CD4-positive, alpha-beta T cell treated with Interleukin-17A for 4 hours (primary cell): ENCODE measurements around the gene HAPLN2.

Experiments used
- DNase-seq: peaks from one replicate; pipeline ENCODE4 v3.0.0-alpha.2; 2020; ENCODE audit warnings: mixed read lengths

The HAPLN2 gene

DNA sequence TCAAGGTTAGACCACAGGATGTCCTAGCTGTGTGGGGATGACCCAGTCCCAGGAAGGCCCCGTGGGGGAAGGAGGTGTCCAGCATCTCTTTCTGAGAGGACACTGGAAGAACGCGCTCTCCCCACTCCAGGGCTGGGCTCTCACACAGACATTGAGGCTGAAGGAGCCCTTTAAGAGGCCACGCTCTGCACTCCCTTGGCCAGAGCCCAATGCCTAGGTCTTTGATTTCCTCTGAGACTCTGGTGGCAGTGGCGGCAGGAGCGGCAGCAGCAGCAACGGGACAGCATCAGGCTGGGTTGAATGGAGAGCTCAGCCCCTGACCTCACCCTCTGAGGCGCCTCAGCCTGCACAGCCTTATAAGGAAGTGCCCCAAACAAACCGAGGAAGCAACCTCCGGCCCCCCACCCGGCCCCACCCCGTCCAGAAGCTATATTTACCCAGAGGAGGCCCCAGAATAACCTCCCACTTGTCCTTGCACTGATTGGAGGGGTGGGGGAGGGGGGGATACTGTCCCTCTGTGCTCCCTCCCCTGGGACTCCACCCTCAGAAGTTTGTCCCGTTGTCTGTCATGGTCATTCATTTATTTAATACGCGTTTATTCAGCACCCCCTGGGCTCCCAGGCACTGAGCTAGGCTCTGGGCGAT is 45.7 kb downstream of the HAPLN2 start:
- DNase-seq, result no peak

DNA sequence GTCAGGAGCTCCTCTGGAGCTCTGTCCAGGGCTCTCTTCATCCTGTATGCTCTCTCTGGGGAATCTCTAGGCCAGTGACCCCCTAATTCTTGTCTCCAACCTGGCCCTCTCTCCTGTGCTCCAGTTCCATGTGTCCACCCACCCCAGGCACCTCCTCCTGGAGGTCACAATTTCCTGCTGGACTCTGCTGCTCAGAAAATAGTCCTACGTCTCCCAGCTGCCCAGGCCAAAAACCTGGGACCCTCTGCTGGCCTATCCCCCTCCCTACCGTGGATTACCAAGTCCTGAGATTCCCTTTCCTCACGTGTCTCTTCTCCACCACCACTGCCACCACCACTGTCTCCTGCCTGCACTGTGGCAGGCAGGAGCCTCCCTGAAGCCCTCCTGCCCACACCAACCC is 46.3 kb downstream of the HAPLN2 start:
- DNase-seq, result no peak

DNA sequence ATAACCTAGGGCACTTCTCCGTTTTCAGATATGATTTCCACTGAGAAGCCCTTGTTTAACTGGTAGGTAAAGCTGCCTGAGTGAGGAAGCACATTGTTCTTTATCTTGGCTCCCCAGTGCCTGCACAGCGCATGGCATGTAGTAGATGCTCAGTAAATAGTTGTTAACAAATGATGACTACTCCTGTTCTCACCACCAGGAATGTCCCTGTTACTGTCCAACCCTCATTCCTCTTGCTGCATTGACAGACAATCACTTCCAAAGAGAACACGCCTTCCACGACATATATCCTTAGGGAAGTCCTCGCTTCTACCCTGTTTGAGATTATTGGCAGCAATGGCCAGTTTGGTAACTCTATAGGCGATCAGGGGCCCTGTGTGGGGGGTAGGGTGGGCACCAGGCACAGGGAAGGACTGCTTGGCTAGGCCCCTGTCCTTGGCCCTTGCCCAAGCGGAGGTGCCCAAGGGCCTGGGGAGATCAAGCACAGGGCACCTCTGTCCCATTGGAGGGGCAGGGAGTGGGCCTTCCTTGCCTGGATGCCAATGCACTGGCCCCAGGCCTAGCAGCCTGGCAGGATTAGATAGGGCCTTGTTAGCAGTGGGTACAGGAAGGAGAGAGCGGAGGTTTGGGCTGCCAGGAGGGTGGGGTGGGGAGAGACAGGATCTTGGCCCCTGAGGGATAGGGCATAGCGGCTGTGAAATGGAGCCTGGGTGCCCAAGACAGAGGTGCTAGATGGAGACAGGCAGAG is 47.8 kb downstream of the HAPLN2 start:
- DNase-seq, result no peak

DNA sequence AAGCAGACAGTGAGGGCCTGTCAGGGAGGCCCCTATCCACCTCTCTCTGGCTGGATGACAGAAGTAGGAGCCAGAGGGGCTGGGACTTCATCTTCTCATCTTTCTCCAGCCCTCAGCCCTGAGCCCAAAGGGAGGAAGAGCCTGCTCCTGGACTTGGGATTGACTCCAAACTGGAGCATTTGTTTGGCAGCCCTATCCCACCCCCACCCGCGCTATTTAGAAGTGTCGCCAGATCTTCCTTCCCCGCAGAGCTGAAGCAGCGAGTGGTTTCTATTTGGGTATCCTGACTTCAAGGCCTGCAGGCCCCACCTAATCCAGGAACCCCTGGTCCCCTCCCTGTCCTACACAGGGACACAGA is 48.4 kb downstream of the HAPLN2 start:
- no peak for DNase-seq

DNA sequence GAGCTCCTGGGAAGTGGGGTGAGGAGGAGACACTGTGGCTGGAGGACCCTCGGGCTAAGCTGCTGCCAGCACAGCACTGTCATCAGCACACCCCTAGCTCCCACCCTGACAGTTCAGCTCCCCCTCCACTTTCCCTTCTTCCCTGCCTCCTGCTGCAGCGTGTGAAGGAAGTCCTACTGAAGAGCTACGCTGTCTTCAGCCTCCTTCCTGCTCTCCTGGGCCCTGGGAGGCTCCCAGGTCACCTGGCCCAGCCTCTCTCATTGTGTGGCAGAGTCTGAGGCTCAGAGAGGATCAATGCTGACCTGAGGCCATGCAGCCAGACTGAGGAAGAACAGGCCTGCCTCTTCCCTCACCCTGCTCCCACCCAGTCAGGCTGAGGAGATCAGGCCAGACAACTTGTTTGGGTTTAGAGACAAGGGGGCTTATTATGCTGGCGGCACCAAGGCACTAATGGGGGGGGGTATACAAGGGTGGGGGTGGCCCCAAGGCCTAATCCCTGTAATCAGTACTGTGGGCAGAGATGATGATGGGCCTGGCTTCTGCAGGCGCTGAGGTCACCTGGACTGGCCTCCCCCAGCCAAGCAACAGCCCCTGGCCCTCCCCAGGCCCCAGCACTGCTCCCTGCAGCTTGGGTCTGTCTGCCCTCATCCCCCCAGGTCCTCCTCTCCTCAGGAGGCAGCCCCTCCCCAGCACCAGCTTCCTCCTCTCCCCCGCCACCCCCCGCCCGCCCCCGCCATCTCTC is 48.9 kb downstream of the HAPLN2 start:
- DNase-seq, result no peak

DNA sequence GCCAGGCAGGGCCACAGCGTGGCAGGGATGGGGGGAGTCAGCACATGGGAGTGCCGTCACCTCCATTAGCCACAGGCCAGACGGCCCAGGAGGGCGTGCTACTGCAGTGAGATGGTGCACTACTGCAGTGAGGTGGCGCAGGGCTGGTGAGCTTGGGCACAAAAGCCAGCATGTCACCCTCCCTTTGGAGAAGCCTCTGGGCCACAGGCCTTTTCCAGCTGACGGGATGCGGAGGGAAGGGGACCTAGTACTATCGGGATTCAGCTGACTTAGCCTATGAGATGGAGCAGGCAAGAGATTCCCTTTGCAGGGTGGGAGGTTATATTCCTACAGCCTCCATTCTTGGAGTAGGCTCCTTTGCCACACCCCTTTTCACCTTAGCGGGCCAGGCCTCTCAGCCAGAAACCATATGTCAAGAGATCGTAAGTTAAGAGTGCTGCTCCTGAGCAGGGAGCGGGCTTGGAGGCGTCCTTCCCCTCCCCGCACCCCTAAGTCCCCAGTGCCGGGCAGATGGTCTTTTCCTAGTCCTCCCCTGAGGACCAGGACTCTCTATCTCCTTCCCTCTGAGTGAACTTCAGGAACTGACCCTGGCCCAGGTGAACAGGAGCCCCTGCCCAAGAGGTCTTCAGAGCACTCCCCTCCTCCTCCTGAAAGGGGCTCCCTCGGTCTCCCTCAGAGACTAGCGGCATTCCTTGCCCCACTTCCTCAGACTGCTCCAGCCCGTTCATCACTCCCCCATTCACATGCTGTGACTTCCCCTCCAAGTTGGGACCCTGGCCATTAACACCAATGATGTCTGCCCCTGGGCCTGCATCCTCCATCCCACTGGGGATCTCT is 49.8 kb downstream of the HAPLN2 start:
- DNase-seq, result no peak

DNA sequence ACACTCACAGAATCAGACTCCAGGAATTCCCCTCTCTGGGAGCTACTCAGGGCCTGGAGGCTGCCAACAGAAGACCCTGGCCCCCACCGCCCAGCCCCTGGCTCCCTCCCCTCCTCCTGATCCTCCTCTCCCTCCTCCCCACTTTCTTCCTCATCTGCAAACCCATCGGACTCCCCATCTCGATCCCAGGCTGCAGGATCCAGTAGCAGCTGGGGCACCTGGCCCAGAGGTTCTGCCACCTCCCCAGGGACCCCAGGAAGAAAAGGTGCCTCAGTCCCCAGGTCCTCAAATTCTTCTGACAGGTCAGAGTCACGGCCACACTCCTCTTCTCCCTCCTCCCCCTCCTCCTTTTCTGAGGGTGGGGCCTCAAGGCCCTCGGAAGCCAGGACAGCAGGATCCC is 50.6 kb downstream of the HAPLN2 start:
- DNase-seq, result no peak

DNA sequence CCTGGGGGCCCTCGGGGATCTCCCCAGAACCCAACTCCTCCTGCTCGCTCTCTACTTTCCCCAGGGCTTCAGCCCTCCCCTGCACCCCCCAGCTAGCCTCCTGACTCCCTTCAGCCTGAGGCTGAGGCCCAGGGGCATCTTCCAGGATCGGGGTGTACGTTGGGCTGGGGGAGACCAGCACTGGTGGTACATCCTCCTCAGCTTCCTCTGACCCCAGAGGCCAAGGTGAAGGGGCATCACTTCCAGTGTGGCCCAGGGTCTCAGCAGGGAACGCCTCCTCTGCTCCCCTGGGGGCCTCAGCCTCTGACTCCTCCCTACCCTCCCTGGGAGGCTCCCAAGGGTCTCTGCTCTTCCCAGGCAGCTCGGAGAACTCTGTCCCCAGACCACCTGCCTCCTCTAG is 51.1 kb downstream of the HAPLN2 start:
- no peak for DNase-seq

DNA sequence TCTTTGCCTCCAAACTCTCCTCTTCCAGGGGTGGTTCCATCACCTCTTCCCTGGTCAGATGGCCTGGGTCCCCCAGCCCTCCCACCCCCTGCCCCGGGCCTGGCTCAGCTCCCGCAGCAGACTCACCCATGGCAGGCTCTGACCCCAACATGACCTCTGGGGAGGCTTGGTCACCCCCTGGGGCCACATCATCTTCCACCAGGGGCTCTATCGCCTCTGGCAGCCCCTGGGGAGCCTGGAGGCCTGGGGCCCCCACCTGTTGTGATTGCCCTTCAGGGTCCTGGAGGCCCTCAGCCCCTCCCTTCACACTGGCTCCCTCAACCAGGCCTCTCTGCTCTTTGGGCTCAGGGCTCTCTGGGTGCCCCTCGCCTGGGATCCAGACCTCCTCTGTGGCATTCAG is 51.6 kb downstream of the HAPLN2 start:
- no peak for DNase-seq

DNA sequence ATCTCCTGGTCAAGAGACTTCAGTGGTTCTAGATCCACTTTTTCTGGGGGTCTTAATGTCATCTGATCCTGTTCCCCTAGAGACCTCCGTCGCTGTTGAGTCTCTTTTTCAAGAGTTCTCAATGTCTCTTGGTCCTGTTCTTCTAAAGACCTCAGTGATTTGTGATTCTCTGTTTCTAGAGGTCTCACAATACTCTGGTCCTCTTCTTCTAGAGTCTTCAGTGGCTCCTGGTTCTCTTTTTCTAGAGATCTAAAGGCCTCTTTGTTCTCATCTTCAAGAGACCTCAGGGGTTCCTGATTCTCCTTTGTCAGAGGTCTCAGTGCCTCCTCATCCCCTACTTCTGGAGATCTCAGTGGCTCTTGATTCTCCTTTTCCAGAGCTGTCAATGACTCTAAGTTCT is 52.6 kb downstream of the HAPLN2 start:
- DNase-seq, result no peak

DNA sequence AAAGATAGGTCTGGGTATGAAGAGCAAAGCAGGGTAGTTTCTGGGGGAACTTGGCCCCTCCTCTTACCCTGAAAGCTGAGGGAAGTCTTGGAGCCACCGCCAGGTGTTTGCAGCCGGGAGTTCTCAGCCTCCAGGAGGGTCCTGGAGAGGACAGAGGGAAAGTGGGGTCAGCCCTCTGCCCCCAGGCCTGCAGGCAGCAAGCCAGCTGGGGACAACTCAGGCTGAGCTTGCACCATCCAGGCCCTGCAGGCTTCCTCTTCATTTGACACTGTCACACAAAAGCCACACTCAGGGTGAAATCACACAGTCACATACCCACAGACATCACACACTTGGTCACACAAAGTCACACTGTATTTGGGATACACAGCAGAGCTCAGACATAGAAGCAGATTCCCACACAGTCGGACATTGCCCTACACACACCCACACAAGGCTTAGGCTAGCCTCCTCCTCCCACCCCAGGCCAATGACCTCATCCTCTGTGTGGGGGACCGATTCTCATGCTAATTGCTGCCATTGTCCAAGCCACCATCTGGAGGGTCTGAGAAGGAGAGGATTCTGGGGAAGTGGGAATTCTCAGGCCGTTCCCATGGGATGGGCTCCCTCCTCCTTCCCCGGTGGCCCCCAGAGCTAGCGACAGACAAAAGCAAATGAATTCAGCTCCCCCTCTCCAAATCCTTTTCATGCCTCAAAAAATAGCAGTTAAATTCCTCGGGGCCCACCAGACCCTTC is 54.3 kb downstream of the HAPLN2 start:
- DNase-seq, result no peak
